ENCODE results near the gene PRSS16.
"Not testable (repeated sequence)": the region's sequence is repeated elsewhere in the genome, so short reads cannot be mapped to it uniquely, and the experiment has no call there.

Gene PRSS16

GRCh38 chr6:27247133-27247836 is at the start of gene PRSS16:
TSS of gene PRSS16 (plus strand) at chr6:27247701. CDS start at chr6:27247738, 37 bp downstream.
- TF ChIP-seq CTCF (IDR thresholded peaks at IDR 0.05; ENCODE audit: low read depth, low read length): no peak
- in situ Hi-C loops (cut with HindIII; ENCODE audit: low sequenced_read_pairs): no loop called here
- DNase-seq (ENCODE audit: low read depth, low spot score): no peak
- H3K4me3 ChIP-seq (ENCODE audit: low read depth, low read length): no peak within 1 kb of the TSS

- no peak for DNase-seq (ENCODE audit: low read depth, low spot score)
- TF ChIP-seq CTCF (IDR thresholded peaks at IDR 0.05; ENCODE audit: low read depth, low read length): no peak
- in situ Hi-C loops (cut with HindIII; ENCODE audit: low sequenced_read_pairs): no loop called here
- H3K4me3 ChIP-seq (ENCODE audit: low read depth, low read length): peak overlapping the region; percentile 30
These were observed 41.9 kb upstream of the PRSS16 start for GRCh38 chr6:27205375-27206278.

- no peak for DNase-seq (ENCODE audit: low read depth, low spot score)
- in situ Hi-C loops (cut with HindIII; ENCODE audit: low sequenced_read_pairs): no loop called here
- no peak for TF ChIP-seq CTCF (IDR thresholded peaks at IDR 0.05; ENCODE audit: low read depth, low read length)
- no peak overlapping the region for H3K4me3 ChIP-seq (ENCODE audit: low read depth, low read length)
These were observed 40.7 kb upstream of the PRSS16 start for GRCh38 chr6:27206806-27207205.

GRCh38 chr6:27208042-27208441 is 39.5 kb upstream of the PRSS16 start:
- no peak for TF ChIP-seq CTCF (IDR thresholded peaks at IDR 0.05; ENCODE audit: low read depth, low read length)

GRCh38 chr6:27209196-27209595 is 38.3 kb upstream of the PRSS16 start:
- no peak for DNase-seq (ENCODE audit: low read depth, low spot score)
- H3K4me3 ChIP-seq (ENCODE audit: low read depth, low read length): no peak overlapping the region
- in situ Hi-C loops (cut with HindIII; ENCODE audit: low sequenced_read_pairs): no loop called here
- TF ChIP-seq CTCF (IDR thresholded peaks at IDR 0.05; ENCODE audit: low read depth, low read length): no peak

More at GRCh38 chr6:27208042-27208441, 39.5 kb upstream of the PRSS16 start:
- no peak for DNase-seq (ENCODE audit: low read depth, low spot score)
- no peak overlapping the region for H3K4me3 ChIP-seq (ENCODE audit: low read depth, low read length)
- in situ Hi-C loops (cut with HindIII; ENCODE audit: low sequenced_read_pairs): no loop called here

GRCh38 chr6:27209659-27210269 is 37.7 kb upstream of the PRSS16 start:
- no peak for TF ChIP-seq CTCF (IDR thresholded peaks at IDR 0.05; ENCODE audit: low read depth, low read length)
- DNase-seq (ENCODE audit: low read depth, low spot score): no peak
- no peak overlapping the region for H3K4me3 ChIP-seq (ENCODE audit: low read depth, low read length)
- in situ Hi-C loops (cut with HindIII; ENCODE audit: low sequenced_read_pairs): no loop called here

- DNase-seq (ENCODE audit: low read depth, low spot score); in situ Hi-C loops (cut with HindIII; ENCODE audit: low sequenced_read_pairs); H3K4me3 ChIP-seq (ENCODE audit: low read depth, low read length): not testable (repeated sequence)
These were observed 34.4 kb upstream of the PRSS16 start for GRCh38 chr6:27213091-27213517.
